ENCODE measurements around the gene PMAIP1. TPM values are rescaled to one million over a fixed set of nuclear protein-coding genes. Genes with fewer than 3 reads are reported as not detected.

PMAIP1 gene
- total and polyA plus RNA-seq, 9 donors = 19.5 to 48.6 (median 30.3) TPM

DNA sequence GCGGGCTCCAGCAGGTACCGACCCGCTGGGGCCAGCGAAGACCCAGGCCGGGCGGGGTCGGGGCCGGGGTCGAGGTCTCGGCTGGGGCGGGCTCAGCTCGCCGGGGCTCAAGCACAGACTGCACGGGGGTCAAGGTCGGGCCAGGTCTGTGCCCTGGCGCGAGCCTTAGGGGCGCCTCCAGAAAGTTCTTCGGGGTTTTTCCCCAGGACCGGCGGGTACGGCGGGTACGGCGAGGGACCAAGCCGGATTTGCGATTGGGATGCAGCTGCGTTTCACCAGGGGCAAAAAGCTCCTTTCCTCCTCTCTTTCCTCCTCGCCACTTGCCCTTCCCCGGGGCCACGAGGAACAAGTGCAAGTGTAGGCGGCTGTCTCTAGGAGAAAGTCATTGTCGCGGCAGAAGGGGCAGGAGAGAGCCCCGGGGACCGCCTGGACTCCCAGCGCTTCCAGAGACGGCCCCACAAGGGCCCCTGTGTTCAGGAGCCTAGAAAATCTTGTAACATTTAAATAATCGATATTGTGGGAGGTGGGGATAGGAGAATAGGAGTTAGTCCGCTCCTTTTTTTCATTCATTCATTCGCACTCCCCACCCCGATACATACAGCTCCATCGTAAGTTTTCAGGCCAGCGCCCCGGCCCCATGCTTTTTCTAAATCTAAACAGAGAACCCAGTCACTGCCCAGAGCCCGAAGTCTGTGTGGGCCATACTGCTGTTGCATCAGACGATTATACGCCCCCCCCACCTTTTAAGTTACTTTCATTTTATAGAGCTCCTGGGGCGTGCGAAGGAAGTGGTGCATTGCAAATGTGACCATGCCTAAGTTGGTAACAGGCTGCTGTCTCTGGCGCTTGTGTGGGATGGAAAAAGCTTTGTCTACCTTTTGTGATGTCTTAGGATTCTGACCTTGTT, 679 bp downstream of the PMAIP1 start:
- Histone ChIP-seq H3K36me3 (ENCODE audit: control insufficient read depth, insufficient read depth, low read length) (no peaks in the 10 kb centered on the region), H3K27ac (ENCODE audit: low read length) (peak overlapping the region; percentile 85), H3K9me3 (replicated peaks; ENCODE audit: control insufficient read depth, low read depth, low read length) (no peaks in the 10 kb centered on the region), H3K4me3 (ENCODE audit: low read length) (peak overlapping the region; percentile 66), H3K27me3 (ENCODE audit: control insufficient read depth, insufficient read depth, low read length) (peaks cover 40% of the 10 kb centered on the region), H3K4me1 (ENCODE audit: control insufficient read depth, insufficient read depth, low read length) (peaks cover 11% of the 10 kb centered on the region)
- under 1% methylated on average over 36 of the region's 51 CpGs for WGBS (ENCODE audit: insufficient coverage)
- DNase-seq = peak; percentile 55

DNA sequence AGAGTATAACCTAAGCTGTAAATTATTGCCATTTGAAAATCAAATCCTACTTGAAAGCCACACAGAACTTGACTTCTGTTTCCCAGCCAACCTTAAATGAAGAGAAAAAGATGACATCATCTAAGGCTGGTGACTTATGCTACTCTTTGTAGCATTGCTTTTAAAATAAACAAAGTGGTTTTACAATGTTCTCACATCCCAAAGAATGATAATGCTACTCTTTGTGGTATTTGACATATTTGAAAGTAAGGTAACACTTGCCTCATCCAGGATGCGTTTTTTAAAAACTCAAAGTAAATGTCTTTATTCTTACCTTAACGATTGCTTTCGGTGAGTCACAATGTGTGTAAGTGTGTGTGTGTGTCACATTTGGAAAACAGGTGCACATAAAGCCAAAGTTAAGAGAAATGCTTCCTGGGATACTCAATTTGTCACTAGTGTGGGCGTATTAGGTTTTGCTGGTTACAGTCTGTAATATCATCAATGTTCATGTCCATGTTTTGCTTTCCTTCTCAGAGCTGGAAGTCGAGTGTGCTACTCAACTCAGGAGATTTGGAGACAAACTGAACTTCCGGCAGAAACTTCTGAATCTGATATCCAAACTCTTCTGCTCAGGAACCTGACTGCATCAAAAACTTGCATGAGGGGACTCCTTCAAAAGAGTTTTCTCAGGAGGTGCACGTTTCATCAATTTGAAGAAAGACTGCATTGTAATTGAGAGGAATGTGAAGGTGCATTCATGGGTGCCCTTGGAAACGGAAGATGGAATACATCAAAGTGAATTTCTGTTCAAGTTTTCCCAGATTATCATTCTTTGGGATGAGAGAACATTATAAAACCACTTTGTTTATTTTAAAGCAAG, 2.6 kb downstream of the PMAIP1 start:
- DNase-seq = no peak
- H3K4me3 ChIP-seq (ENCODE audit: low read length) = no peak overlapping the region
- 72% methylated on average over 3 of the region's 8 CpGs for WGBS (ENCODE audit: insufficient coverage)
- H3K27ac ChIP-seq (ENCODE audit: low read length) = no peak overlapping the region
- peaks cover 11% of the 10 kb centered on the region for H3K4me1 ChIP-seq (ENCODE audit: control insufficient read depth, insufficient read depth, low read length)
- no peaks in the 10 kb centered on the region for H3K9me3 ChIP-seq (replicated peaks; ENCODE audit: control insufficient read depth, low read depth, low read length)
- peaks cover 33% of the 10 kb centered on the region for H3K27me3 ChIP-seq (ENCODE audit: control insufficient read depth, insufficient read depth, low read length)
- H3K36me3 ChIP-seq (ENCODE audit: control insufficient read depth, insufficient read depth, low read length) = no peaks in the 10 kb centered on the region

DNA sequence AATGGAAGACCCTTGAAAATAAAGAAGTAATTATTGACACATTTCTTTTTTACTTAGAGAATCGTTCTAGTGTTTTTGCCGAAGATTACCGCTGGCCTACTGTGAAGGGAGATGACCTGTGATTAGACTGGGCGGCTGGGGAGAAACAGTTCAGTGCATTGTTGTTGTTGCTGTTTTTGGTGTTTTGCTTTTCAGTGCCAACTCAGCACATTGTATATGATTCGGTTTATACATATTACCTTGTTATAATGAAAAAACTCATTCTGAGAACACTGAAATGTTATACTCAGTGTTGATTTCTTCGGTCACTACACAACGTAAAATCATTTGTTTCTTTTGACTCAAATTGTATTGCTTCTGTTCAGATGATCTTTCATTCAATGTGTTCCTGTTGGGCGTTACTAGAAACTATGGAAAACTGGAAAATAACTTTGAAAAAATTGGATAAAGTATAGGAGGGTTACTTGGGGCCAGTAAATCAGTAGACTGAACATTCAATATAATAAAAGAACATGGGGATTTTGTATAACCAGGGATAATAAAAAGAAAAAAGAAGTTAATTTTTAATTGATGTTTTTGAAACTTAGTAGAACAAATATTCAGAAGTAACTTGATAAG, 3.3 kb downstream of the PMAIP1 start:
- no peaks in the 10 kb centered on the region for H3K9me3 ChIP-seq (replicated peaks; ENCODE audit: control insufficient read depth, low read depth, low read length)
- no peak overlapping the region for H3K4me3 ChIP-seq (ENCODE audit: low read length)
- H3K36me3 ChIP-seq (ENCODE audit: control insufficient read depth, insufficient read depth, low read length) = no peaks in the 10 kb centered on the region
- H3K4me1 ChIP-seq (ENCODE audit: control insufficient read depth, insufficient read depth, low read length) = peaks cover 11% of the 10 kb centered on the region
- H3K27ac ChIP-seq (ENCODE audit: low read length) = no peak overlapping the region
- DNase-seq = no peak
- peaks cover 33% of the 10 kb centered on the region for H3K27me3 ChIP-seq (ENCODE audit: control insufficient read depth, insufficient read depth, low read length)
- WGBS (ENCODE audit: insufficient coverage) = no CpG with 5 or more reads among the region's 8 CpGs

DNA sequence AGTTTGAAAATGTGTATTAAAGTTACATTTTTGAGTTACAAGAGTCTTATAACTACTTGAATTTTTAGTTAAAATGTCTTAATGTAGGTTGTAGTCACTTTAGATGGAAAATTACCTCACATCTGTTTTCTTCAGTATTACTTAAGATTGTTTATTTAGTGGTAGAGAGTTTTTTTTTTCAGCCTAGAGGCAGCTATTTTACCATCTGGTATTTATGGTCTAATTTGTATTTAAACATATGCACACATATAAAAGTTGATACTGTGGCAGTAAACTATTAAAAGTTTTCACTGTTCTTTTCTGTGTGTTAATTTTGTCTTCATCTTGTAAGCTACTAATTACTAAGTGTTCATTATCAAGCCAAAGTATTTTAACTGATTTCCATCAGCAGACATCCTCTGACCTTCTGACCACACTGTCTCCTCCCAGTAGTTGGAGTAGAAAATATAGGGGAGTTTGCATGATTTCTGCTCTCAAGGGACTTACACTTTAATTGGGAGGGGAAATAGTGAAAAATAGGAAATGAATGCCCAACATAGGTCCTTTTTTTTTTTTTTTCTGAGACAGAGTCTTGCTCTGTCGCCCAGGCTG, 4.3 kb downstream of the PMAIP1 start:
- WGBS (ENCODE audit: insufficient coverage) = no CpG with 5 or more reads among the region's 1 CpG
- Histone ChIP-seq H3K27ac (ENCODE audit: low read length) (peak overlapping the region; percentile 26), H3K9me3 (replicated peaks; ENCODE audit: control insufficient read depth, low read depth, low read length) (no peaks in the 10 kb centered on the region), H3K4me1 (ENCODE audit: control insufficient read depth, insufficient read depth, low read length) (peaks cover 8% of the 10 kb centered on the region), H3K36me3 (ENCODE audit: control insufficient read depth, insufficient read depth, low read length) (no peaks in the 10 kb centered on the region), H3K27me3 (ENCODE audit: control insufficient read depth, insufficient read depth, low read length) (peaks cover 30% of the 10 kb centered on the region), H3K4me3 (ENCODE audit: low read length) (no peak overlapping the region)
- no peak for DNase-seq

DNA sequence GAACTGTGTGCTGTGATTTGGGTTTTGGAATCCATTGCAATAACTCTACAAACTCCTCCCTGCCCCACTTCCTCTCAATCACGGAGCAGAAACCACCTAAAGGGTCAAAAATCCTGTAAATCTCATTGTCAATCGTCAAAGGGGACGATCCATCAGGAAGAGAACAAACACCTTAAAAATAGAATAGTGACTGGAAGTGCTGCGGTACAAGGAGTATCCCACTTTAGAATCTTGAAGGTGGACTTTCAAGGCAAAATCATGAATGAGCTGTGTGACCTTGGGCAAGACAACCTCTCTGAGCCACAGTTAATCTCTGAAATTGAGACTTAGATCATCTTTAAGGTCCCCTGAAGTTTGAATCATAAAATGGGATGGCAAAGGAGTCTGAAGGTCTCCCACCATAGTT, 5.9 kb downstream of the PMAIP1 start:
- Histone ChIP-seq H3K27me3 (ENCODE audit: control insufficient read depth, insufficient read depth, low read length) (peaks cover 17% of the 10 kb centered on the region), H3K27ac (ENCODE audit: low read length) (no peak overlapping the region), H3K4me1 (ENCODE audit: control insufficient read depth, insufficient read depth, low read length) (no peaks in the 10 kb centered on the region), H3K4me3 (ENCODE audit: low read length) (no peak overlapping the region), H3K9me3 (replicated peaks; ENCODE audit: control insufficient read depth, low read depth, low read length) (no peaks in the 10 kb centered on the region), H3K36me3 (ENCODE audit: control insufficient read depth, insufficient read depth, low read length) (no peaks in the 10 kb centered on the region)
- DNase-seq = no peak
- no CpG with 5 or more reads among the region's 4 CpGs for WGBS (ENCODE audit: insufficient coverage)

DNA sequence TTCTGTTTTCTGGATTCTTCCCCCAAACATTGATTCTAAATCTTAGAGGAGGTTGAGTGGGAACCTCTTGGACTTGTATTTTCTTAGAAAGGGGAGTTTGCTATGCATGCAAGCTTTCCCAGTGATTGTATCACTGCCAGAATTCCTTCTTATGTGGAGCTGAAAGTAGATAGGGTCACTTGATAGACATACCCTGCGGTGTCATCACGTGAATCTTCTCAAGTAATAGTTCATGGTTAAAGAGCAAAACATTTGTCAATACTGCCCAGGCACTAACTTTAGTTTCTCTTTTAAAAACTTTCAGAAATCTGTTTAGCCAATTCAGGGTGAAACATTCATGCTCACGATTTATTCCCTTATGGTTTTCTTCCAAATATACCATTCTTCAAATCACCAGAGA, 6.4 kb downstream of the PMAIP1 start:
- WGBS (ENCODE audit: insufficient coverage) = no CpG with 5 or more reads among the region's 3 CpGs
- Histone ChIP-seq H3K27ac (ENCODE audit: low read length) (no peak overlapping the region), H3K4me1 (ENCODE audit: control insufficient read depth, insufficient read depth, low read length) (no peaks in the 10 kb centered on the region), H3K9me3 (replicated peaks; ENCODE audit: control insufficient read depth, low read depth, low read length) (no peaks in the 10 kb centered on the region), H3K27me3 (ENCODE audit: control insufficient read depth, insufficient read depth, low read length) (peaks cover 14% of the 10 kb centered on the region), H3K36me3 (ENCODE audit: control insufficient read depth, insufficient read depth, low read length) (no peaks in the 10 kb centered on the region), H3K4me3 (ENCODE audit: low read length) (no peak overlapping the region)
- no peak for DNase-seq

DNA sequence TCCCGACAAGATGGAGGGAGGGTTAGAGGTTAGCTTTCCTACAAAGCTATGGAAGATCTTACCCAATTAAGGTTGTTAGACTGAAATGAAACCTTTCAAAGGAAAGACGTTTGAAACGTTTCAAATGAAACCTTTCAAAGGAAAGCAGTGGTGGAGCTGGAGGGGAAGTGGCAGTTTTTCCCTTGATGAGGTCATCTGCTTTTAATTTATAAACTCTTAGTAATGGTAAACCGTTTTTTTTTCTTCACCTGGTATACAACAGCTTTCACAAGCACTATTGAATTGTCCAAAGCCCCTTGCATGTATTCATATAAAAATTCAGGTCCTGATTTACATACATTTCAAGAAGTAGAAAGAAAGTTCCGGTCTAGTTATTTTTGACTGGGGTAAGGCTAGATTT, 7.4 kb downstream of the PMAIP1 start:
- WGBS (ENCODE audit: insufficient coverage) = no CpG with 5 or more reads among the region's 5 CpGs
- no peaks in the 10 kb centered on the region for H3K36me3 ChIP-seq (ENCODE audit: control insufficient read depth, insufficient read depth, low read length)
- no peak overlapping the region for H3K4me3 ChIP-seq (ENCODE audit: low read length)
- H3K9me3 ChIP-seq (replicated peaks; ENCODE audit: control insufficient read depth, low read depth, low read length) = no peaks in the 10 kb centered on the region
- DNase-seq = no peak
- H3K27me3 ChIP-seq (ENCODE audit: control insufficient read depth, insufficient read depth, low read length) = peaks cover 14% of the 10 kb centered on the region
- H3K4me1 ChIP-seq (ENCODE audit: control insufficient read depth, insufficient read depth, low read length) = no peaks in the 10 kb centered on the region
- H3K27ac ChIP-seq (ENCODE audit: low read length) = no peak overlapping the region

DNA sequence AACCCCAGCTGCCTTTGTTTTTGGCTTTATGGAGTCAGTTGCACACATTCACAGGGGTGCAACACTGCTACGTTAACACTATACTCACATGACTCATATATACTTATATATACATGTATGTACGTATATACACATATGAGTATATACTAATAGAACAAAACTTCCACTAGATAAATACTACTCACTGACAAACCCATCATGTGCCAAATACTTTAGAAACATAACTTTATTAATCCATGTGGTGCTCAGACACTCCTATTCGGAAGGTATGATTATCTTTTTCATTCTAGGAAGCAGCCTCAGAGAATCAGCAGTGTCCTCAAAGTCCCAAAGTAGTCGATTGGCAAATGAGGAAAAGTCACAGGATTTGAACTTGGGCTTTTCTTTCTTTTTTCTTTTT, 7.9 kb downstream of the PMAIP1 start:
- Histone ChIP-seq H3K4me3 (ENCODE audit: low read length) (no peak overlapping the region), H3K27ac (ENCODE audit: low read length) (no peak overlapping the region), H3K4me1 (ENCODE audit: control insufficient read depth, insufficient read depth, low read length) (no peaks in the 10 kb centered on the region), H3K36me3 (ENCODE audit: control insufficient read depth, insufficient read depth, low read length) (no peaks in the 10 kb centered on the region), H3K27me3 (ENCODE audit: control insufficient read depth, insufficient read depth, low read length) (peaks cover 14% of the 10 kb centered on the region), H3K9me3 (replicated peaks; ENCODE audit: control insufficient read depth, low read depth, low read length) (peaks cover under 1% of the 10 kb centered on the region)
- DNase-seq = no peak
- WGBS (ENCODE audit: insufficient coverage) = 83% methylated on average over 1 of the region's 4 CpGs

DNA sequence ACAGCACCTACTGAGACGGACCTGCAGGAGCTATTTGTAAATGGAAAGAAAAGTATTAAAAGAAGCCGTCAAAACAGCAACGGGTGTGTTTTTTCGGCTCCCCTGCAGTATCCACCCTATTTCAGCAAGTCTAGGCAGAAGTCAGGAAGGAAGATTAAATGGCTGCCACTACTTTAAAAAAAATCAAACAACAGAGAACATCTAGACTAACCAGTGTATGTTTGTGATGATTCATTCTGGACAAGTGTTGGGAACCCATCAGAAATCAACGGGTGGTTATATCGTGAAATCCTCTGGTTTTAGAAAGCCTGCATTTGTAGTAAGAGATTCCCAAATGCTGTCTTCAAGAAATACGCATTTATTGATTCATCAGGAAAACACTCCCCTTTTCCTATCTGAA, 9.0 kb downstream of the PMAIP1 start:
- H3K4me1 ChIP-seq (ENCODE audit: control insufficient read depth, insufficient read depth, low read length) = no peaks in the 10 kb centered on the region
- no peak overlapping the region for H3K4me3 ChIP-seq (ENCODE audit: low read length)
- WGBS (ENCODE audit: insufficient coverage) = no CpG with 5 or more reads among the region's 7 CpGs
- H3K9me3 ChIP-seq (replicated peaks; ENCODE audit: control insufficient read depth, low read depth, low read length) = peaks cover 6% of the 10 kb centered on the region
- no peaks in the 10 kb centered on the region for H3K36me3 ChIP-seq (ENCODE audit: control insufficient read depth, insufficient read depth, low read length)
- DNase-seq = no peak
- no peak overlapping the region for H3K27ac ChIP-seq (ENCODE audit: low read length)
- peaks cover 12% of the 10 kb centered on the region for H3K27me3 ChIP-seq (ENCODE audit: control insufficient read depth, insufficient read depth, low read length)

All from muscle of leg (tissue), 11 donors.